Uterus (tissue), 2 donors: Measurements from ENCODE around the gene GBP1.

Source experiments
- POLR2A ChIP-seq, 2 donors: fragments of 450-650 bp; IDR thresholded peaks; one replicate each; pipeline ENCODE4 v1.6.1; 2016; ENCODE audit warnings: antibody characterized with exemption in 2 of 2, mild to moderate bottlenecking in 1 of 2, moderate library complexity in 1 of 2
- TF ChIP-seq, protein P1 (sequence below), 4 experiments: fragments of 200-600 bp in 2 of 4; fragments of 450-650 bp in 2 of 4; sonication (generic) in 2 of 4; IDR thresholded peaks; one replicate each; pipeline ENCODE4 v1.5.1; 2016 to 2019; ENCODE audit warnings: antibody characterized with exemption in 4 of 4, mild to moderate bottlenecking in 2 of 4, moderate library complexity in 1 of 4

DNA sequence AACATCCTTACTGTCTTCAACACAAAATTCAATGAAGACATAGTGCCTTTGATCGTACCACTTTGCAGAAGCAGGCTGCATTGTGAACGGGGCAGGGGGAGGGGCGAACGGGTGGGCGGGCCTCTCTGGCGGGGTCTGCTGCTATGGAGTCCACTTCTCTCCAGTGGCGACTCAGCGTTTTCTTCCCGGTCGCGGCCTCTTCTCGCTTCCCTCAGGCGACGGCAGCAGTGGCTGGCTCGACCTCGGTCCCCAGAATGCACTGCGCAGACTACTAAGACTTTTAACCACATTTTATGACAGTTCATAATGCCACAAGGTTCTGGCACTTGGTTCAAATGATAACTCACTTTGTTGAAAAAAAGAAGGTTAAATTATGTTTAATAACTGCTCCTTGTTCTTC, 39.7 kb upstream of the GBP1 start:
- TF ChIP-seq, protein P1, sequence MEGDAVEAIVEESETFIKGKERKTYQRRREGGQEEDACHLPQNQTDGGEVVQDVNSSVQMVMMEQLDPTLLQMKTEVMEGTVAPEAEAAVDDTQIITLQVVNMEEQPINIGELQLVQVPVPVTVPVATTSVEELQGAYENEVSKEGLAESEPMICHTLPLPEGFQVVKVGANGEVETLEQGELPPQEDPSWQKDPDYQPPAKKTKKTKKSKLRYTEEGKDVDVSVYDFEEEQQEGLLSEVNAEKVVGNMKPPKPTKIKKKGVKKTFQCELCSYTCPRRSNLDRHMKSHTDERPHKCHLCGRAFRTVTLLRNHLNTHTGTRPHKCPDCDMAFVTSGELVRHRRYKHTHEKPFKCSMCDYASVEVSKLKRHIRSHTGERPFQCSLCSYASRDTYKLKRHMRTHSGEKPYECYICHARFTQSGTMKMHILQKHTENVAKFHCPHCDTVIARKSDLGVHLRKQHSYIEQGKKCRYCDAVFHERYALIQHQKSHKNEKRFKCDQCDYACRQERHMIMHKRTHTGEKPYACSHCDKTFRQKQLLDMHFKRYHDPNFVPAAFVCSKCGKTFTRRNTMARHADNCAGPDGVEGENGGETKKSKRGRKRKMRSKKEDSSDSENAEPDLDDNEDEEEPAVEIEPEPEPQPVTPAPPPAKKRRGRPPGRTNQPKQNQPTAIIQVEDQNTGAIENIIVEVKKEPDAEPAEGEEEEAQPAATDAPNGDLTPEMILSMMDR (IDR thresholded peaks at IDR 0.05), result no peak
- no peak for TF ChIP-seq POLR2A (IDR thresholded peaks at IDR 0.05)
